ENCODE results near the gene CNTNAP2.

CNTNAP2 gene

DNA sequence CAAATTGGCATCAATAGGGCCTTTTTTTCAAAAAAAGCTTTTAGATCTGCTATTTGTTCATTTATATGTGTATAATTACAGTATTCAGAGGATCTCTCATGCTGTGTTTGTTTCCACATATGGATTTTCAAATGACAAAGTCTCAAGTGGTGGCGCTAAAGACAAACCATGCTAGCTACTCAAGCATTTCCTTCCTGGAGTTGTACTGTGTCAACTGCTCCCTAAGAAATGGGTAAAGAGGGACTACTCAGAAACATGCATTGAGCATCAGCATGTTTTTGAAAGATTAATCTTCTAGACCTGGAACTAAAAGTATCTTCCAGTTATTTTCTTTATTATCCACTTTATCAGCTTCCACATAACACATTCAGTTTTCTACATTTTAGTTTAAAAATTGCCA lies 12.7 kb downstream of the CNTNAP2 start:
- no peak overlapping the region for H4K91ac ChIP-seq (ENCODE audit: low read depth, low read length)
- no peak overlapping the region for H3K4me2 ChIP-seq (ENCODE audit: low read length)
- no peak overlapping the region for H2BK120ac ChIP-seq (ENCODE audit: insufficient read depth, low read length, poor library complexity)
- no peak overlapping the region for H4K8ac ChIP-seq (ENCODE audit: low read depth, low read length)
- H2AK5ac ChIP-seq (ENCODE audit: low read length) = no peak overlapping the region
- H3K9me3 ChIP-seq (ENCODE audit: insufficient read depth, low read depth, low read length) = no peaks in the 10 kb centered on the region
- H2BK12ac ChIP-seq (ENCODE audit: low read length) = no peak overlapping the region
- no peaks in the 10 kb centered on the region for H3K4me1 ChIP-seq (ENCODE audit: control insufficient read depth in 1 of 2, insufficient read depth in 2 of 2, low read length in 2 of 2)
- H2AFZ ChIP-seq (ENCODE audit: insufficient read depth, low read length, poor library complexity) = no peak overlapping the region
- no peak overlapping the region for H3K18ac ChIP-seq (ENCODE audit: low read length)
- no peak overlapping the region for H2BK5ac ChIP-seq (ENCODE audit: low read depth, low read length, poor library complexity)
- no peaks in the 10 kb centered on the region for H3K79me1 ChIP-seq (ENCODE audit: low read length)
- H3K79me2 ChIP-seq (ENCODE audit: control insufficient read depth, insufficient read depth, low read length, poor library complexity) = no peaks in the 10 kb centered on the region
- H4K12ac ChIP-seq (ENCODE audit: low read depth, low read length) = no peak overlapping the region
- no peaks in the 10 kb centered on the region for H3K36me3 ChIP-seq (ENCODE audit: control insufficient read depth in 1 of 2, insufficient read depth in 2 of 2, low read length in 2 of 2)
- H3K27me3 ChIP-seq (ENCODE audit: insufficient read depth, low read length) = no peaks in the 10 kb centered on the region
- no peak overlapping the region for H3K4ac ChIP-seq (ENCODE audit: low read depth, low read length)
- no peak overlapping the region for H3K14ac ChIP-seq (ENCODE audit: low read length)
- no peak overlapping the region for H3K27ac ChIP-seq (ENCODE audit: low read depth, low read length)
- no peak for DNase-seq
- no peak overlapping the region for H3K4me3 ChIP-seq (ENCODE audit: low read depth, low read length)
- H3K9ac ChIP-seq (ENCODE audit: low read length) = no peak overlapping the region
- no peak overlapping the region for H3K23ac ChIP-seq (ENCODE audit: low read length)
- WGBS (ENCODE audit: extremely low coverage, insufficient coverage, insufficient read length) = no CpG with 5 or more reads among the region's 1 CpG

DNA sequence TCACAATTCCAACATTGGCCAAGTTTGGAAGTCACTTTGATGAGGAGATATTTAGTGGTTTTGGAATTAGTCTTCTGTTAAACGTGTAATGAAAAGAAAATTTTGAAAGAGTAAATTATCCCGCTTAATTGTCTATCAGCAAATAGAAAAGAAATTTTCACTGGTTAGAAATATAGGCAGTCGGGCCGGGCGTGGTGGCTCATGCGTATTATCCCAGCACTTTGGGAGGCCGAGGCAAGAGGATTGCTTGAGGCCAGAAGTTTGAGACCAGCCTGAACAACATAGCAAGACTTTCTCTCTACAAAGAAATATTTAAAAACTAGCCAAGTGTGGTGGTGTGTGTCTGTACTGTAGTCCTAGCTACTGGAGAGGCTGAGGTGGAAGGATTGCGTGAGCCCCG lies 13.4 kb downstream of the CNTNAP2 start:
- no CpG with 5 or more reads among the region's 9 CpGs for WGBS (ENCODE audit: extremely low coverage, insufficient coverage, insufficient read length)
- Histone ChIP-seq H3K4me1 (ENCODE audit: control insufficient read depth in 1 of 2, insufficient read depth in 2 of 2, low read length in 2 of 2) (no peaks in the 10 kb centered on the region), H3K14ac (ENCODE audit: low read length) (no peak overlapping the region)

DNA sequence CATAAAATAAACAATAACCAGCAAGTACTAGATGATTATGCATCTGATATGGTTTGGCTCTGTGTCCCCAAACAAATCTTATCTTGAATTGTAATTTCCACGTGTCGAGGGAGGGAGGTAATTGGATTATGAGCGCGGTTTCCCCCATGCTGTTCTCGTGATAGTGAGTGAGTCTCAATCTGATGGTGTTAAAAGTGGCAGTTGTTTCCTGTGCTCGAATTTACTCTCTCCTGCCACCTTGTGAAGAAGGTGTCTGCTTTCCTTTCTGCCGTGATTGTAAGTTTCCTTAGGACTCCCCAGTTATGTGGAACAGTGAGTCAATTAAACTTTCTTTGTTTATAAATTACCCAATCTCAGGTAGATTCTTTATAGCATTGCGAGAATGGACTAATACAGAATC lies 15.1 kb downstream of the CNTNAP2 start:
- H4K8ac ChIP-seq (ENCODE audit: low read depth, low read length) = no peak overlapping the region
- no peak overlapping the region for H2AFZ ChIP-seq (ENCODE audit: insufficient read depth, low read length, poor library complexity)
- no peak overlapping the region for H2BK12ac ChIP-seq (ENCODE audit: low read length)
- no peak overlapping the region for H4K91ac ChIP-seq (ENCODE audit: low read depth, low read length)
- H3K4me3 ChIP-seq (ENCODE audit: low read depth, low read length) = no peak overlapping the region
- H3K18ac ChIP-seq (ENCODE audit: low read length) = no peak overlapping the region
- no peak overlapping the region for H2BK120ac ChIP-seq (ENCODE audit: insufficient read depth, low read length, poor library complexity)
- H2AK5ac ChIP-seq (ENCODE audit: low read length) = no peak overlapping the region
- H3K79me1 ChIP-seq (ENCODE audit: low read length) = no peaks in the 10 kb centered on the region
- no peak overlapping the region for H3K27ac ChIP-seq (ENCODE audit: low read depth, low read length)
- H3K14ac ChIP-seq (ENCODE audit: low read length) = no peak overlapping the region
- no peak overlapping the region for H3K4ac ChIP-seq (ENCODE audit: low read depth, low read length)
- no peak overlapping the region for H4K12ac ChIP-seq (ENCODE audit: low read depth, low read length)
- H3K36me3 ChIP-seq (ENCODE audit: control insufficient read depth in 1 of 2, insufficient read depth in 2 of 2, low read length in 2 of 2) = no peaks in the 10 kb centered on the region
- H3K9ac ChIP-seq (ENCODE audit: low read length) = no peak overlapping the region
- WGBS (ENCODE audit: extremely low coverage, insufficient coverage, insufficient read length) = no CpG with 5 or more reads among the region's 8 CpGs
- no peaks in the 10 kb centered on the region for H3K9me3 ChIP-seq (ENCODE audit: insufficient read depth, low read depth, low read length)
- H3K4me1 ChIP-seq (ENCODE audit: control insufficient read depth in 1 of 2, insufficient read depth in 2 of 2, low read length in 2 of 2) = no peaks in the 10 kb centered on the region
- H3K27me3 ChIP-seq (ENCODE audit: insufficient read depth, low read length) = no peaks in the 10 kb centered on the region
- no peak overlapping the region for H3K4me2 ChIP-seq (ENCODE audit: low read length)
- DNase-seq = no peak
- no peak overlapping the region for H2BK5ac ChIP-seq (ENCODE audit: low read depth, low read length, poor library complexity)
- no peaks in the 10 kb centered on the region for H3K79me2 ChIP-seq (ENCODE audit: control insufficient read depth, insufficient read depth, low read length, poor library complexity)
- H3K23ac ChIP-seq (ENCODE audit: low read length) = no peak overlapping the region

More for the DNA sequence above, 13.4 kb downstream of the CNTNAP2 start:
- H2BK12ac ChIP-seq (ENCODE audit: low read length) = no peak overlapping the region
- no peaks in the 10 kb centered on the region for H3K9me3 ChIP-seq (ENCODE audit: insufficient read depth, low read depth, low read length)
- H3K79me2 ChIP-seq (ENCODE audit: control insufficient read depth, insufficient read depth, low read length, poor library complexity) = no peaks in the 10 kb centered on the region
- DNase-seq = no peak
- H3K18ac ChIP-seq (ENCODE audit: low read length) = no peak overlapping the region
- H3K4me2 ChIP-seq (ENCODE audit: low read length) = no peak overlapping the region
- no peak overlapping the region for H4K8ac ChIP-seq (ENCODE audit: low read depth, low read length)
- no peak overlapping the region for H3K4me3 ChIP-seq (ENCODE audit: low read depth, low read length)
- no peak overlapping the region for H2BK120ac ChIP-seq (ENCODE audit: insufficient read depth, low read length, poor library complexity)
- no peak overlapping the region for H2BK5ac ChIP-seq (ENCODE audit: low read depth, low read length, poor library complexity)
- no peaks in the 10 kb centered on the region for H3K79me1 ChIP-seq (ENCODE audit: low read length)
- H3K27me3 ChIP-seq (ENCODE audit: insufficient read depth, low read length) = no peaks in the 10 kb centered on the region
- no peaks in the 10 kb centered on the region for H3K36me3 ChIP-seq (ENCODE audit: control insufficient read depth in 1 of 2, insufficient read depth in 2 of 2, low read length in 2 of 2)
- H4K91ac ChIP-seq (ENCODE audit: low read depth, low read length) = no peak overlapping the region
- H2AK5ac ChIP-seq (ENCODE audit: low read length) = no peak overlapping the region
- no peak overlapping the region for H3K9ac ChIP-seq (ENCODE audit: low read length)
- H3K23ac ChIP-seq (ENCODE audit: low read length) = no peak overlapping the region
- no peak overlapping the region for H3K4ac ChIP-seq (ENCODE audit: low read depth, low read length)
- H4K12ac ChIP-seq (ENCODE audit: low read depth, low read length) = no peak overlapping the region
- no peak overlapping the region for H3K27ac ChIP-seq (ENCODE audit: low read depth, low read length)
- H2AFZ ChIP-seq (ENCODE audit: insufficient read depth, low read length, poor library complexity) = no peak overlapping the region

DNA sequence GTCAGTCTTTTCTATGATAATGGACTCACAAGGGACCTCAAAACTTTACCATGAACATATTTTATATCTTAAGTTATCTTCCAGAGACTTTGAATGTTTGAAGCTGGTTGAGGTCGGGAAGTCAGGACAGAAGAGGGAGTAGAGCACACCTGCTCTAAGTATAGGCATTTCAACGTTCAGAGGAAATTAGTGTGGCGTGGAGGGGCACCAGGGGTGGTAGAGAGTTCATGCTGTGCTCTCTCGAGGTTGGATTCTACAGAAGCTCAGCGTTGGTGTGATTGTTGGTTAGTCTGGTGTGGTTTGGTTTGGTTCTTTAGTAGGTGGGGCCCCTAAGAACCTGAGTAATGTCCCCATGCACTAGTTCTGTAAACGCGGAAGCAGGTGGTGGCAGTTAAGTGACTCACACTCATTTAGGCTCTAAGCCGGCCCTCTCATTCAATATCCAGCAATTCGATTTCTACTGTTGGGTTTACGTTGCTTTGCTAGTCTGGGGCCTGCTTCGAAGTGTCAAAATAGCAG lies 19.8 kb downstream of the CNTNAP2 start:
- Histone ChIP-seq H2BK5ac (ENCODE audit: low read depth, low read length, poor library complexity) (no peak overlapping the region), H3K18ac (ENCODE audit: low read length) (no peak overlapping the region), H3K4me2 (ENCODE audit: low read length) (no peak overlapping the region), H3K9ac (ENCODE audit: low read length) (no peak overlapping the region), H3K4me1 (ENCODE audit: control insufficient read depth in 1 of 2, insufficient read depth in 2 of 2, low read length in 2 of 2) (no peaks in the 10 kb centered on the region), H3K4ac (ENCODE audit: low read depth, low read length) (no peak overlapping the region), H3K4me3 (ENCODE audit: low read depth, low read length) (no peak overlapping the region), H3K9me3 (ENCODE audit: insufficient read depth, low read depth, low read length) (no peaks in the 10 kb centered on the region), H4K8ac (ENCODE audit: low read depth, low read length) (no peak overlapping the region), H2AK5ac (ENCODE audit: low read length) (no peak overlapping the region), H2BK120ac (ENCODE audit: insufficient read depth, low read length, poor library complexity) (no peak overlapping the region), H3K14ac (ENCODE audit: low read length) (no peak overlapping the region), H3K27me3 (ENCODE audit: insufficient read depth, low read length) (no peaks in the 10 kb centered on the region), H3K79me1 (ENCODE audit: low read length) (no peaks in the 10 kb centered on the region), H2BK12ac (ENCODE audit: low read length) (no peak overlapping the region), H3K23ac (ENCODE audit: low read length) (no peak overlapping the region), H4K91ac (ENCODE audit: low read depth, low read length) (no peak overlapping the region), H3K79me2 (ENCODE audit: control insufficient read depth, insufficient read depth, low read length, poor library complexity) (no peaks in the 10 kb centered on the region), H3K36me3 (ENCODE audit: control insufficient read depth in 1 of 2, insufficient read depth in 2 of 2, low read length in 2 of 2) (no peaks in the 10 kb centered on the region), H4K12ac (ENCODE audit: low read depth, low read length) (no peak overlapping the region), H3K27ac (ENCODE audit: low read depth, low read length) (no peak overlapping the region), H2AFZ (ENCODE audit: insufficient read depth, low read length, poor library complexity) (no peak overlapping the region)
- WGBS (ENCODE audit: extremely low coverage, insufficient coverage, insufficient read length) = no CpG with 5 or more reads among the region's 11 CpGs
- no peak for DNase-seq
